Ishikawa (cell line): Measurements from ENCODE around the gene KLK14.

ENCODE experiments used
- CEBPB ChIP-seq: IDR thresholded peaks from 2 replicates; pipeline ENCODE4 v1.6.1; 2012
- CREB1 ChIP-seq: IDR thresholded peaks from 2 replicates; pipeline ENCODE4 v1.6.1; 2012; ENCODE audit warnings: low read depth
- EGR1 ChIP-seq: IDR thresholded peaks from 2 replicates; pipeline ENCODE4 v1.6.1; 2012
- EP300 ChIP-seq: IDR thresholded peaks from 2 replicates; pipeline ENCODE4 v1.6.1; 2012; ENCODE audit warnings: borderline replicate concordance
- FOXM1 ChIP-seq: IDR thresholded peaks from 2 replicates; pipeline ENCODE4 v1.6.1; 2012; ENCODE audit warnings: low read depth, borderline replicate concordance
- NFIC ChIP-seq: IDR thresholded peaks from 2 replicates; pipeline ENCODE4 v1.6.1; 2012
- RAD21 ChIP-seq: IDR thresholded peaks from 2 replicates; pipeline ENCODE4 v1.6.1; 2012; ENCODE audit warnings: low read depth
- REST ChIP-seq: IDR thresholded peaks from 2 replicates; pipeline ENCODE4 v1.6.1; 2012; ENCODE audit warnings: low read depth, mild to moderate bottlenecking
- TAF1 ChIP-seq: IDR thresholded peaks from 2 replicates; pipeline ENCODE4 v1.6.1; 2012; ENCODE audit warnings: low read depth, mild to moderate bottlenecking
- TCF12 ChIP-seq: IDR thresholded peaks from 2 replicates; pipeline ENCODE4 v1.6.1; 2012; ENCODE audit warnings: low read depth
- TEAD4 ChIP-seq: IDR thresholded peaks from 2 replicates; pipeline ENCODE4 v1.6.1; 2012
- USF1 ChIP-seq: IDR thresholded peaks from 2 replicates; pipeline ENCODE4 v1.6.1; 2012
- YY1 ChIP-seq: IDR thresholded peaks from 2 replicates; pipeline ENCODE4 v1.6.1; 2012; ENCODE audit warnings: low read depth
- ZBTB7A ChIP-seq: IDR thresholded peaks from 2 replicates; pipeline ENCODE4 v1.6.1; 2012; ENCODE audit warnings: low read depth
- TF ChIP-seq, protein P1 (sequence below): IDR thresholded peaks from 2 replicates; pipeline ENCODE4 v1.6.1; 2012

KLK14 gene

DNA sequence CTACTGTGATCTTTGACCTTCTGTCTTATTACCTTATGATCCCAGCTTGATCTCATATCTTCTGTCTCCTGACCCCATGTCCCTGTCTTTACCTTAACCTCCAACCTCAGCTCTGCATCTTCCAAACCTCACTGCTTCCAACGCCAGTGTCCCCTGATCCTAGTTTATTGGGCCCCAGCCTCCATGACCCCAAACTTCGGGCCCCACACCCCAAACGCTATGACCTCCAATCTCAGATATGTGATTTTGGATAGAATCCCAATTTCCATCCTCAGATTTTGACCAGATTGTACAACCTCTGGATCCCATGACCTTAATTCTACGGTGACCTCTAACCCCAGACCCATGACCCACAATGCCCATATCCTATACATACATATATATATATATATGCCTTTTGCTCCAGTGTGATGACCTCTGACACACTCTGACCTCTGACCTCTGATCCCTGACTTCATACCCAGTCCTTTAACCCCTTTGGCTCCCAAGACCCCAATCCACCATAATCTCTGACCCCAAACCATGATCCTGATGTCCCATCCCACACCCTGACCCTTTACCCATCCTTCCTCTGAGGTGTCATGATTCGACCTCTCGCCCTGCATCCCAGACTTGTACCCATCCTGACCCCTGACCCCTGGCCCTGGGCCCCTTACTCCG is 51.3 kb downstream of the KLK14 start:
- TF ChIP-seq, protein P1, sequence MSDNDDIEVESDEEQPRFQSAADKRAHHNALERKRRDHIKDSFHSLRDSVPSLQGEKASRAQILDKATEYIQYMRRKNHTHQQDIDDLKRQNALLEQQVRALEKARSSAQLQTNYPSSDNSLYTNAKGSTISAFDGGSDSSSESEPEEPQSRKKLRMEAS = no peak
- no peak for TF ChIP-seq YY1
- no peak for TF ChIP-seq TAF1
- no peak for TF ChIP-seq CEBPB
- TF ChIP-seq ZBTB7A = no peak
- TF ChIP-seq REST = no peak
- TF ChIP-seq USF1 = no peak
- TF ChIP-seq TCF12 = no peak
- TF ChIP-seq EGR1 = no peak

DNA sequence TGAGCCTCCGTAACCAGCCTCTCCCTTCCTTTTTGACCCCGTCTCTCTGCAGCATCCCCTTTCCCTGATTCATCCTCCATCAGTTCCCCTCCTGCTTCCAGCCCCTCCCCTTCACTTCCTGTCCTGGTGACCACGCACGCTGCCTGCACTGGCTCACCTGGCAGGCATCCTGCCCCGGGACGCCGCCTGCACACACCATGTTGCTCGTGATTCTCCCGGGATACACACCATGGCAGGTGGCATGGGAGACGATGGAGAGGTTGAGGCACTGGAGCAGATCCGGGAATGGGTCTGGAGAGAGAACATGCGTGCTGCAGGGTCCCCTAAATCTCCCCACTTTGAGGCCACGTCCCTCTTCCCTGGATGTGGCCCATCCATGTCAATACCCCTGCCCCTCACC is 52.1 kb downstream of the KLK14 start:
- TF ChIP-seq EP300 = no peak
- TF ChIP-seq TEAD4 = no peak
- TF ChIP-seq TCF12 = no peak
- no peak for TF ChIP-seq REST

GRCh38 chr19:51029718-51030117 is 53.0 kb downstream of the KLK14 start:
- TF ChIP-seq RAD21 = no peak
- TF ChIP-seq EGR1 = no peak
- TF ChIP-seq CREB1 = no peak
- TF ChIP-seq, protein P1 = no peak
- TF ChIP-seq TAF1 = no peak
- no peak for TF ChIP-seq TEAD4
- TF ChIP-seq NFIC = no peak
- no peak for TF ChIP-seq CEBPB
- no peak for TF ChIP-seq EP300
- TF ChIP-seq REST = no peak
- no peak for TF ChIP-seq ZBTB7A
- no peak for TF ChIP-seq FOXM1
- no peak for TF ChIP-seq TCF12
- no peak for TF ChIP-seq USF1
- no peak for TF ChIP-seq YY1
